ENCODE measurements around the gene GLMP.

DNA sequence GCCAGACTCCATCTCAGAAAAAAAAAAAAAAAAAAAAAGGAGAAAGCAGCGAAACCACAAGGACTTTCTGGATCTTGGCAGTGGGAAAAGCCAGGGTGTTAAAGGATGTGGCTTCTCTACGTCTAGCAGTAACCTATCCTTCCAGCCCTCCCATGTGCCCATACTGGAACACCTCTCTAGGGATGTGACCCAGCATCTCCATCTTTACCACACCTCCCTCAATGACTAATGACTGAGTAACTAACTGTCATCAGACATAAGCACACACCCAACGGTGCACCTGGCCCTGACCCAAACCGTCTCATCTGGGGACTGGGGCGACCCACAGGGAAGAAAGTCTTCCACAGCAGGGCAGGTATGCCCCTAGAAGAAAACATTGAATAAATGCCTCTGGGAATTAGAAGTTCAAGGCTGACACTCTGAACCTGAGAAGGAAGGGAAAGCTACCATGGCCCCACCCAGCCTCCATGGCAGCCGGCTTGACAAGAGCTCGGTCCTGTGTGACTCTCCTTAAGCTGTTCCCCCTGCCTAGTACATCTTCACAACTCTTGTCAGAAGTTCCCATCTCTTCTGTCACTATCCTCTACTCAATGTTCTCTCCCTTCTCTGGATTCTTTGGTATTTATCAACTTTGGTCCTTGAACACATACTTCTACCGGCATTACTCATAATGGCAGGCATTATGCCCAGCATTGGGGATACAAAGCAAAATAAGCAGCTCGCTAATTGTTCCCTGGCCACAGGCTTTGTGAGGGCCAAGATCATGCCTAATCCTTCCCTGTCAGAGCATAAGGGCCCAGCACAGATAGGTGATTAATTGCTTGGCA lies 32.8 kb downstream of the GLMP start:
- no peak for TF ChIP-seq POLR2A (IDR thresholded peaks at IDR 0.05)
- TF ChIP-seq, protein P1, sequence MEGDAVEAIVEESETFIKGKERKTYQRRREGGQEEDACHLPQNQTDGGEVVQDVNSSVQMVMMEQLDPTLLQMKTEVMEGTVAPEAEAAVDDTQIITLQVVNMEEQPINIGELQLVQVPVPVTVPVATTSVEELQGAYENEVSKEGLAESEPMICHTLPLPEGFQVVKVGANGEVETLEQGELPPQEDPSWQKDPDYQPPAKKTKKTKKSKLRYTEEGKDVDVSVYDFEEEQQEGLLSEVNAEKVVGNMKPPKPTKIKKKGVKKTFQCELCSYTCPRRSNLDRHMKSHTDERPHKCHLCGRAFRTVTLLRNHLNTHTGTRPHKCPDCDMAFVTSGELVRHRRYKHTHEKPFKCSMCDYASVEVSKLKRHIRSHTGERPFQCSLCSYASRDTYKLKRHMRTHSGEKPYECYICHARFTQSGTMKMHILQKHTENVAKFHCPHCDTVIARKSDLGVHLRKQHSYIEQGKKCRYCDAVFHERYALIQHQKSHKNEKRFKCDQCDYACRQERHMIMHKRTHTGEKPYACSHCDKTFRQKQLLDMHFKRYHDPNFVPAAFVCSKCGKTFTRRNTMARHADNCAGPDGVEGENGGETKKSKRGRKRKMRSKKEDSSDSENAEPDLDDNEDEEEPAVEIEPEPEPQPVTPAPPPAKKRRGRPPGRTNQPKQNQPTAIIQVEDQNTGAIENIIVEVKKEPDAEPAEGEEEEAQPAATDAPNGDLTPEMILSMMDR (IDR thresholded peaks at IDR 0.05 in 4 of 5, conservative IDR thresholded peaks at IDR 0.05 in 1 of 5) = no peak
